Measurements from ENCODE around the gene ANO7. TPM values are rescaled to one million over a fixed set of nuclear protein-coding genes. Genes with fewer than 3 reads are reported as not detected.

Gene ANO7
- total and polyA plus RNA-seq, 4 donors = 0.71 to 1.1 (median 0.86) TPM

DNA sequence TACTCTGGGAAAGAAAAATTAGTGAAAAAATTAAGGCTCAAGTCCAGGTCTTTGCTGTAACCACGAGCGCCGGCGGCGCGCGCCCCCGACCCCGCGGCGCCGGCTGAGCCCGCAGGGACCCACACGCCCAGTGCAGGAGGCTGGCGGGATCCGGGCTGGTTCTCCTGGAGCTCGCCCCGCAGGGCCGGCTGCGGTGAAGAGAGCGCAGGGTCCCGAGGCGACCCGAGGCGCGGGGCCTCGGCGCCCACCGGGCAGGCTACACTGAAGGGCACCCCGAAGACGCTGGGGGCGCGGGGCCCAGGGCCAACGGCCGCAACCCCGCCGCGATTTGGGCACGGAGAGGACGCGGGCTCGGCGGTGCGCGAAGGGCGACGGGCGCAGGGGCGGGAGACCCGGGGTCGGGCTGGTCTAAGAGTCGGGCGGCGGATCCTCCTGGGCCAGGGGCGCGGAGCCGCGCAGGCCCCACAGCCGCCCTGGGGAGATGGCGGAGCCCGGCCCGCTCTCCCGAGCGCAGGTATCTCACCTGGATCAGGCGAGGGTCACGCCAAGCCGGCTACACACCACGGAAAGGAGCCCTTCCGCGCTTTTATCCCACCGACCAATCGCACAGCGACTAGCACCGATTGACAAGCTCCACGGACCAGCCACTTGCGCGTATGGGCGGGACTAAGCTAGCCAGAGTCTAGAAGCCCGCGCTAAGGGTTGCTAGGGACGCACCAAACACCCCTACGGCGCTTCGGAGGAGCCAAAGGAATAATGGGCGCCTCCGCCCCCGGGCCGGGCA, 39.4 kb upstream of the ANO7 start, which contains the start of gene PASK:
Gene PASK, minus strand, starts transcription at position 582 of the 784 bp plus-strand sequence. CDS start 6,440 bp downstream, outside the sequence.
- Histone ChIP-seq H3K36me3 (ENCODE audit: control insufficient read depth in 4 of 4, insufficient read depth in 4 of 4, low read length in 4 of 4) (peaks cover 0 to 10% (median 2%) of the 10 kb centered on the region in 4 donors), H3K27me3 (ENCODE audit: control insufficient read depth in 3 of 3, insufficient read depth in 3 of 3, low read length in 2 of 3) (no peaks in the 10 kb centered on the region), H3K4me1 (ENCODE audit: control insufficient read depth in 5 of 5, insufficient read depth in 5 of 5, low read length in 5 of 5) (peaks cover 0 to 25% (median 6%) of the 10 kb centered on the region in 5 donors), H3K27ac (ENCODE audit: low read depth in 1 of 2, low read length in 1 of 2) (peak within 1 kb of the TSS in 1 of 2 donors; percentile 89), H3K9ac (ENCODE audit: insufficient read depth in 1 of 2, low read length in 2 of 2) (no peak within 1 kb of the TSS), H3K4me3 (peak within 1 kb of the TSS; percentile 92), H3K9me3 (ENCODE audit: control insufficient read depth in 4 of 4, insufficient read depth in 3 of 4, low read length in 3 of 4) (no peaks in the 10 kb centered on the region)
- WGBS, 2 donors = 0% methylated on average over 88 of the region's 88 CpGs
- ATAC-seq (ENCODE audit: insufficient read depth, low FRiP score) (peak; percentile 93), DNase-seq (peak; percentile 92 to 96 (median 95))
- TF ChIP-seq, protein P1, sequence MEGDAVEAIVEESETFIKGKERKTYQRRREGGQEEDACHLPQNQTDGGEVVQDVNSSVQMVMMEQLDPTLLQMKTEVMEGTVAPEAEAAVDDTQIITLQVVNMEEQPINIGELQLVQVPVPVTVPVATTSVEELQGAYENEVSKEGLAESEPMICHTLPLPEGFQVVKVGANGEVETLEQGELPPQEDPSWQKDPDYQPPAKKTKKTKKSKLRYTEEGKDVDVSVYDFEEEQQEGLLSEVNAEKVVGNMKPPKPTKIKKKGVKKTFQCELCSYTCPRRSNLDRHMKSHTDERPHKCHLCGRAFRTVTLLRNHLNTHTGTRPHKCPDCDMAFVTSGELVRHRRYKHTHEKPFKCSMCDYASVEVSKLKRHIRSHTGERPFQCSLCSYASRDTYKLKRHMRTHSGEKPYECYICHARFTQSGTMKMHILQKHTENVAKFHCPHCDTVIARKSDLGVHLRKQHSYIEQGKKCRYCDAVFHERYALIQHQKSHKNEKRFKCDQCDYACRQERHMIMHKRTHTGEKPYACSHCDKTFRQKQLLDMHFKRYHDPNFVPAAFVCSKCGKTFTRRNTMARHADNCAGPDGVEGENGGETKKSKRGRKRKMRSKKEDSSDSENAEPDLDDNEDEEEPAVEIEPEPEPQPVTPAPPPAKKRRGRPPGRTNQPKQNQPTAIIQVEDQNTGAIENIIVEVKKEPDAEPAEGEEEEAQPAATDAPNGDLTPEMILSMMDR (IDR thresholded peaks at IDR 0.05; ENCODE audit: control extremely low read depth, extremely low read depth) = no peak

GRCh38 chr2:241149675-241149924, 38.9 kb upstream of the ANO7 start:
- peak overlapping the region in 1 of 2 donors; percentile 89 for H3K27ac ChIP-seq (ENCODE audit: low read depth in 1 of 2, low read length in 1 of 2)

DNA sequence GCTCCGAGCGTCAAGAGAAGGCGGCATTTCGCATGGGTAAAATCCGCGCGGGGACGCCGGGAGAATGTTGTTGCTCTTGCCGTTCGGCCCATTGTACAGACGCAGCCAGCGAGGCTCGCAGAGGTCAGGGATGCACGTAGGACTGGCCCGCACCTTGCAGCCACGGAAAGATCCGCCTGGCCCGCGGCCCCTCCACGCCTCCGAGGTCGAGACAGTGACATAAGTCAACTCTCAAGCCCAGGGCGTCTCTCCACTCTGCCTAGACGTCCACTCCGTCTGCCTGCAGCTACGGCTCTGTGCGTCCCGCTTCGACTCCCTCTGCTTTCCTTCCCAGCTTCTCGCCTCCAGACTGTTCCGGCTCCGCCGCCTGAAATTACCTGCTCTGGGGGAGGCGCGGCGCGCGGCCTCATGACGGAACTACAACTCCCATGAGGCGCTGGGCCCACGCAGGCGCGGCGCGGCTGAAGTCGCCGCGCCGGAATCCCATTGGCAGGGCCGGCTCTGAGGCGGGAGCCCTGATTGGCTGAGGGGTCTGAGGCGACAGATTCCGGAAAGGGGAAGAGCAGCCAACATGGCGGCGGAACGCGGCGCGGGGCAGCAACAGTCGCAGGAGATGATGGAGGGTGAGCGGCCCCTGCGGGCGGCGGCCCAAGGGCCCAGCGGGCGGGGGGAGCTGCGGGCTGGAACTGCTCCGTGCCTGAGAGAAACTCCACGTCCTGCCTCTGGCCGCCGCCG, 38.4 kb upstream of the ANO7 start, which contains the start of gene PPP1R7:
Gene PPP1R7, plus strand, starts transcription at position 543 of the 735 bp plus-strand sequence. Its CDS starts 29 bp downstream, at position 572.
- 1% methylated on average over 66 to 73 of the region's 73 CpGs for WGBS, 2 donors
- no peaks in the 10 kb centered on the region for H3K9me3 ChIP-seq (ENCODE audit: control insufficient read depth in 4 of 4, insufficient read depth in 3 of 4, low read length in 3 of 4)
- DNase-seq = peak; percentile 96 to 97 (median 96)
- TF ChIP-seq, protein P1 (IDR thresholded peaks at IDR 0.05; ENCODE audit: control extremely low read depth, extremely low read depth) = no peak
- no peaks in the 10 kb centered on the region for H3K27me3 ChIP-seq (ENCODE audit: control insufficient read depth in 3 of 3, insufficient read depth in 3 of 3, low read length in 2 of 3)
- H3K4me1 ChIP-seq (ENCODE audit: control insufficient read depth in 5 of 5, insufficient read depth in 5 of 5, low read length in 5 of 5) = peaks cover 0 to 25% (median 6%) of the 10 kb centered on the region in 5 donors
- ATAC-seq (ENCODE audit: insufficient read depth, low FRiP score) = peak; percentile 93
- peaks cover 0 to 14% (median 4%) of the 10 kb centered on the region in 4 donors for H3K36me3 ChIP-seq (ENCODE audit: control insufficient read depth in 4 of 4, insufficient read depth in 4 of 4, low read length in 4 of 4)
- peak within 1 kb of the TSS; percentile 87 to 89 for H3K27ac ChIP-seq (ENCODE audit: low read depth in 1 of 2, low read length in 1 of 2)
- H3K4me3 ChIP-seq = peak within 1 kb of the TSS; percentile 92
- peak within 1 kb of the TSS; percentile 51 to 52 for H3K9ac ChIP-seq (ENCODE audit: insufficient read depth in 1 of 2, low read length in 2 of 2)

More at GRCh38 chr2:241149675-241149924, 38.9 kb upstream of the ANO7 start:
- DNase-seq (no peak), ATAC-seq (ENCODE audit: insufficient read depth, low FRiP score) (no peak)
- Histone ChIP-seq H3K36me3 (ENCODE audit: control insufficient read depth in 4 of 4, insufficient read depth in 4 of 4, low read length in 4 of 4) (peaks cover 0 to 10% (median 2%) of the 10 kb centered on the region in 4 donors), H3K4me1 (ENCODE audit: control insufficient read depth in 5 of 5, insufficient read depth in 5 of 5, low read length in 5 of 5) (peaks cover 0 to 25% (median 6%) of the 10 kb centered on the region in 5 donors), H3K27me3 (ENCODE audit: control insufficient read depth in 3 of 3, insufficient read depth in 3 of 3, low read length in 2 of 3) (no peaks in the 10 kb centered on the region), H3K9me3 (ENCODE audit: control insufficient read depth in 4 of 4, insufficient read depth in 3 of 4, low read length in 3 of 4) (no peaks in the 10 kb centered on the region), H3K9ac (ENCODE audit: insufficient read depth in 1 of 2, low read length in 2 of 2) (no peak overlapping the region), H3K4me3 (peak overlapping the region; percentile 92)
- 0% methylated on average over 23 of the region's 23 CpGs for WGBS, 2 donors
- TF ChIP-seq, protein P1 (IDR thresholded peaks at IDR 0.05; ENCODE audit: control extremely low read depth, extremely low read depth) = no peak

Data from lung (tissue), 12 donors.